ENCODE measurements around the gene TLE5. TPM values are rescaled to one million over a fixed set of nuclear protein-coding genes. Genes with fewer than 3 reads are reported as not detected.
A peak's percentile ranks its signal among the peaks of the same experiment; 100 is the strongest.

Gene TLE5
- total and polyA plus RNA-seq, 2 of the 4 experiments (the other 2 are of a cell fraction) = 119 to 407 TPM

- no peaks in the 10 kb centered on the region for H3K4me1 ChIP-seq (ENCODE audit: control insufficient read depth, insufficient read depth, low read length)
- no peak overlapping the region for H3K27ac ChIP-seq (ENCODE audit: insufficient read depth, low read length)
- no peaks in the 10 kb centered on the region for H3K9me1 ChIP-seq (ENCODE audit: insufficient read depth, low read length)
- H3K23ac ChIP-seq (ENCODE audit: low read depth, low read length) = no peak overlapping the region
- dilution Hi-C loops (cut with HindIII; ENCODE audit: low sequenced_read_pairs, unreplicated experiment) = no loop called here
- ATAC-seq (ENCODE audit: low read depth) = peak; percentile 97
- no peak overlapping the region for H4K91ac ChIP-seq (ENCODE audit: insufficient read depth, low read depth, low read length)
- no peak overlapping the region for H2BK15ac ChIP-seq (ENCODE audit: low read depth, low read length)
- POLR2A ChIA-PET (ENCODE audit: unreplicated experiment) = interaction anchor here (0.7 kb wide), 1 partner anchor 91 kb away, joined by 10 read pairs; no protein-coding TSS in a partner anchor
- CTCF ChIA-PET = no interaction called here
- H3K36me3 ChIP-seq (ENCODE audit: control insufficient read depth, insufficient read depth, low read length) = no peaks in the 10 kb centered on the region
- intact Hi-C loops (cut with micrococcal nuclease) = no loop called here
- no peak overlapping the region for H2BK5ac ChIP-seq (ENCODE audit: low read depth, low read length, poor library complexity, severe bottlenecking)
- no peak overlapping the region for H2AK5ac ChIP-seq (ENCODE audit: low read depth, low read length)
- no peak overlapping the region for H2BK120ac ChIP-seq (ENCODE audit: low read depth, low read length)
- no peaks in the 10 kb centered on the region for H3K9me3 ChIP-seq (ENCODE audit: control insufficient read depth, insufficient read depth, low read length)
- TF ChIP-seq MAZ (IDR thresholded peaks at IDR 0.05; ENCODE audit: borderline replicate concordance, low read depth, low read length) = peak; percentile 41; the same call in 1 of the 2 replicates
- TF ChIP-seq POLR2A (IDR thresholded peaks at IDR 0.05; ENCODE audit: low read depth, low read length) = no peak
- H4K8ac ChIP-seq (ENCODE audit: low read depth in 2 of 2, low read length in 2 of 2) = no peak overlapping the region
- peak overlapping the region; percentile 36 for H2AFZ ChIP-seq (replicated peaks; ENCODE audit: low read length, poor library complexity)
- BruUV-seq (replicated peaks) = no TSS peak
- peak overlapping the region; percentile 17 for H3K4me3 ChIP-seq (ENCODE audit: insufficient read depth, low read depth, low read length)
- no peak overlapping the region for H3K18ac ChIP-seq (ENCODE audit: low read depth, low read length)
- H3K56ac ChIP-seq (ENCODE audit: extremely low read depth, insufficient read depth, low read length) = no peak overlapping the region
- no peak overlapping the region for H3K14ac ChIP-seq (replicated peaks; ENCODE audit: low read depth, low read length)
- no peak overlapping the region; the same call in 1 of the 2 replicates for H4K5ac ChIP-seq (ENCODE audit: low read depth, low read length)
- no peak overlapping the region for H2AK9ac ChIP-seq (replicated peaks; ENCODE audit: low read depth, low read length, poor library complexity)
- in situ Hi-C loops (cut with MboI; ENCODE audit: low sequenced_read_pairs) = no loop called here
- H3K4me2 ChIP-seq (ENCODE audit: low read depth, low read length) = peak overlapping the region; percentile 55
- no peaks in the 10 kb centered on the region for H3K79me1 ChIP-seq (ENCODE audit: low read depth in 1 of 2, low read length in 2 of 2)
- H2BK20ac ChIP-seq (ENCODE audit: low read depth, low read length) = no peak overlapping the region
- H3K4ac ChIP-seq (ENCODE audit: low read depth, low read length) = no peak overlapping the region
- no CpG with 5 or more reads among the region's 28 CpGs for WGBS, 2 experiments (ENCODE audit: extremely low coverage in 2 of 2, insufficient read length in 1 of 2)
- no peaks in the 10 kb centered on the region for H4K20me1 ChIP-seq (ENCODE audit: insufficient read depth, low read length)
- no peaks in the 10 kb centered on the region for H3K27me3 ChIP-seq (ENCODE audit: control insufficient read depth, insufficient read depth, low read length)
- DNase-seq = peak; percentile 63
- H3K9ac ChIP-seq (ENCODE audit: low read depth, low read length) = no peak overlapping the region
Measured at GRCh38 chr19:3047496-3048189, 14.7 kb downstream of the TLE5 start.

All from IMR-90 (cell line).